LoVo (cell line): ENCODE measurements around the gene TEX36.
"Not testable (repeated sequence)": the region's sequence is repeated elsewhere in the genome, so short reads cannot be mapped to it uniquely, and the experiment has no call there.

Experiments
- DNase-seq: peaks from one replicate; pipeline ENCODE4 v3.0.0-alpha.2; 2016; ENCODE audit warnings: low spot score

TEX36 gene

GRCh38 chr10:125692196-125692595 lies 9.2 kb upstream of the TEX36 start:
- no peak for DNase-seq

DNA sequence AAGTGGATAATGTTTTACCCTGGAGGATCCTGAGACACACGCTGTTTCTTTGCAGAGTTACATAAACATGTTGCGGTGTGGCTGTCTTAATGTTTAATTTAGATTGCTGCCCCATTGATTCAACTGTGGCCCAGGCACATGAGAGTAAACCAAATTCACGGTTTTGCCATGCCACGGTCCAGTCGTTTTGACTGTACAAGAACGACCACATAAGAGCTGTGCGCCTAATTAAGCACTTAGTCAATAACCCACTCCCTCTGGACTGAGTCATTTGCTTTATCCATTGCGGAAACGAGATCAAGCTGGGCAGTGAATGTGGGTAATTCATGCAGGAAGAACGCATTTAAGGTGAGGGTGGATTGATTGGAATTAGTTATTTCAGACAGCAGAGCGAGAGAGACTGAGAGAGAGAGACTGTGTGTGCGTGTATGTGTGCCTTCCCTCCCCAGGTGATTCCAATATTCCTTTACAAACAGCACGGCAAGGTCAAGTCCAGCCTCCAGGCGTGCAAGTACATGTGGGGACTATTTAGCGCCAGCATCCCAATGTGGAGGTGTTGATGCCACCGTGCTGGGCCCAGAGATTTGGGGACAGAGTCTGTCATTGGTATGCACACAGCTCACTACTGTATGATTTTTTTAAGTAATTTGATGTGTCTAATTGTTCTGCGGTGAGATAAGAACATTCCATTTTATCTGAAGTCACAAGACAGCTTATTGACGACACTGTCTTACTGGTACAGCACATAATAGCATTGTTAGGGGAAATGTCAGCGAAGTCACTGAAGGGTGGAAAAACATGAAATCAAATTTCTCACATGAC lies 8.4 kb upstream of the TEX36 start:
- peak; percentile 41 for DNase-seq

GRCh38 chr10:125689955-125690569 lies 7.1 kb upstream of the TEX36 start:
- peak; percentile 7 for DNase-seq

- no peak for DNase-seq
Measured at GRCh38 chr10:125687507-125688185, 4.7 kb upstream of the TEX36 start.

GRCh38 chr10:125684581-125684980 lies 1.6 kb upstream of the TEX36 start:
- no peak for DNase-seq

DNA sequence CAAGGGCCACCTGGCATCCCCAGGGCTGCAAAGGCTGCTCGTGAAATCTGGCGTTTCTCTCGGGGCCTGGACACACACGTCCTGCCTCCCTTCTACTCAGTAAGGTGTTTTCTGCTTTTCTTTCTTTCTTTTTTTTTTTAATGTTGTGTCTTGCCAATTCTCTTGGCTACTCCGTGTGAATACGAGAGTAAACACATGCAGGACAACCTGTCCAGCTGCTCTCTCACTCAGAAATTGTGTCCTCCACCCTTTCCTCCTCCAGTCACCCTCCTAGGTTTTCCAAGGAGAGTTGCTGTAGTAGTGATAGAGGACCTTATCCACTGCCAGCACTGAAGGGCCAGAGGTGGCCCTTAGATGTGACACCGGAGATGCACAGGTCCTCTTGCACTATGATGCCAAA lies 858 bp upstream of the TEX36 start:
- DNase-seq, result no peak

DNA sequence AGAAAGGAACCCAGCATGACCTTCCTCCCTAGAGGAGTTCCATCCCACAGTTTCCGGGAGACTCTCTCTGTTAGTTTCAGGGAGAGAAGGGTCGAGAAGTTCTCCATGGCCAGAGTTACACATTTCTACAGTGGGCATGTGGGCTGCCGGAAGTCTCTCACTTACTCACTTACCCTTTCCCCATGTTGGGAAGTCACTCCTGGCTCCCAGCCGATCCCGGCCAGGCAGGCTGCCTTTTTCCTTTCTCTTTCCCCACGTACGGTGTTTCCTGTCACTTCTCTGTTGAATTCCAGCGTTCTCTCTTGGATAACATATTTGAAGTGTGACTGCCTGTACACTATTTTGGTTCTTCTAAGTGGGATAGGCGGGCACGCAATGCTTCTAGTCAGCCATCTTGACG lies 3.5 kb downstream of the TEX36 start:
- DNase-seq, result no peak

- DNase-seq, result no peak
Measured at GRCh38 chr10:125672884-125673283, 10.1 kb downstream of the TEX36 start.

GRCh38 chr10:125662584-125662983 lies 20.4 kb downstream of the TEX36 start:
- peak; percentile 70 for DNase-seq

- DNase-seq, result peak; percentile 75
Measured at GRCh38 chr10:125661941-125662515, 20.9 kb downstream of the TEX36 start.

DNA sequence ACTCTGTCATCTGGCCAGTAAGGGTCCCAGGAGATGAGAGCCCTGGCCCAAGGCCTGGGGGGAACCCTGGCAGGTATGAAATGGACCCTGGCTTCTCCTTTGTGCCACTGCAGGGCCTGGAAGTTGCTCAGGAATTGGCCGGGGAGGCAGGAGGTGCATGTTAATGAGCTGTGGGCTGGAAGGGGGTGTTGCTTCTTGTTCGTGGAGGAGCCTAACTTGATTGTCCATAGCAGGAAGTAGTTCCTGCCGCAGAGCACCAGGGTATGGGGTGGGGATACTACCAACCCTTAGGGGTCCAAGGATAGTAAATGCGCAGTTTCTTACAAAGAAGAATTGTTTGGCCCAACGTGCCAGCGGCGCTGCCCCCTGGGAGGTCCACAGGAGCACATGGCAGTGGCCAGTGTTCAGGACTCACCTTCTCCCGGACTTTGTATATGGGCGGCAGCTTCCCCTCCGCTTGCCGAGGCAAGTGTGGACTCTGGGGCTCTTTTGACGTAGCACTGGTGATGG lies 21.5 kb downstream of the TEX36 start:
- DNase-seq, result no peak

DNA sequence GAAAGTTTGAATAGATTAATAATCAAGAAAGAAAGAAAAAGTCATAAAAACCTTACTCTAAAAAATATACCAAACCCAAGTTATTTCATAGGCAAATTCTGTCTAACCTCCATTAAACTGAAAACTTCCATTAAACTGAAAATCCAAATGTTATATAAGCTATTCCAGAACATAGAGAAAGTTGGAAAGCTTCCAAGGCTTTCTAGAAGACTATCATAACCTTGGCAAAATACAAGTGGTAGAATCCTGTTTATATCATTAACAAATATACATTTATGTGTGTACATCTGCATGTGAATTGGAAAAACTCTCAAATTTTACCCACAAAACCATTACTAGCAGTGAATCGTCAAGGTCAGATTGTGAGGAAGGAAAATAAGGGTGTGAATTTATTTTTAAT lies 23.9 kb downstream of the TEX36 start:
- no peak for DNase-seq

- no peak for DNase-seq
Measured at GRCh38 chr10:125656523-125656922, 26.4 kb downstream of the TEX36 start.

DNA sequence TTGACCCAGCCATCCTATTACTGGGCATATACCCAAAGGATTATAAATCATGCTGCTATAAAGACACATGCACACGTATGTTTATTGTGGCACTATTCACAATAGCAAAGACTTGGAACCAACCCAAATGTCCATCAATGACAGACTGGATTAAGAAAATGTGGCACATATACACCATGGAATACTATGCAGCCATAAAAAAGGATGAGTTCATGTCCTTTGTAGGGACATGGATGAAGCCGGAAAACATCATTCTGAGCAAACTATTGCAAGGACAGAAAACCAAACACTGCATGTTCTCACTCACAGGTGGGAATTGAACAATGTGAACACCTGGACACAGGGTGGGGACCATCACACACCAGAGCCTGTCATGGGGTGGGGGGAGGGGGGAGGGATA lies 29.9 kb downstream of the TEX36 start:
- not testable (repeated sequence) for DNase-seq

- DNase-seq, result no peak
Measured at GRCh38 chr10:125646311-125646710, 36.7 kb downstream of the TEX36 start.

DNA sequence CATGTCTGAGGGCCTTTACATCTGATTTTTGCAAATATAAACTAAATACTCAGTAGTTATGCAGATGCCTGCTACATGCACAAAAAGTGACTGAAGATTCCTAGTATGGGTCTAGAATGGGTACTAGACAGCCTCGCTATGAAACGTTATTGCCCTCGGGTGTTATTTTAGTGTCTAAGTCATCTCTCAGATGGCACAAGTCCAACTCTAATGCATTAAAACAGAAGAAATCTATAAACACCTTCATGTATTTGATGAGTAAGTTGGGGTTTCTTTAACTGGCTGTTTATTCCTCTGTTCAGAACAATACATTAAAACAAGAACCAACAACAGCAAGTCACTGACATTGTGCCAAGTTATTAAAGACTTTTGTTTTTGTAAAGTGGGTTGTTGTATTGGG lies 41.6 kb downstream of the TEX36 start:
- DNase-seq, result peak; percentile 2

DNA sequence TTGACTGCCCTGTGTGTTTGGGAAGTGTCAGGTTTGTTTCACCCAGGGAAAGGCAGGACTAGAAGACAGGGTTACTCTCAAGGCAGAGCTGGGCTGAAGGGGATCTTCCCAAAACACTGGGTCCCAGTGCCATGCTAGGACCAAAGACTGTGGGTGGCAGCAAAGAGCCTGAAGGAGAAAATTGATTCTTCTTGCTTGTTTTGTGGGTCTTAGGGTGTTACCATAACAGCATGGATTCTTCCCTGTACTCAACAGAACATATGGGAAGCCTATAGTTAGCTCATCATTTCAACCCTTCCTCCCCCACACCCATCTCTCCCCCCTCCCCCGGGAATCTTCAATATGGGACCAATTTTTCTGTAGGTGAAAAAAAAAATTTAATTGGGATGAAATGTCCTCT lies 42.3 kb downstream of the TEX36 start:
- DNase-seq, result no peak

DNA sequence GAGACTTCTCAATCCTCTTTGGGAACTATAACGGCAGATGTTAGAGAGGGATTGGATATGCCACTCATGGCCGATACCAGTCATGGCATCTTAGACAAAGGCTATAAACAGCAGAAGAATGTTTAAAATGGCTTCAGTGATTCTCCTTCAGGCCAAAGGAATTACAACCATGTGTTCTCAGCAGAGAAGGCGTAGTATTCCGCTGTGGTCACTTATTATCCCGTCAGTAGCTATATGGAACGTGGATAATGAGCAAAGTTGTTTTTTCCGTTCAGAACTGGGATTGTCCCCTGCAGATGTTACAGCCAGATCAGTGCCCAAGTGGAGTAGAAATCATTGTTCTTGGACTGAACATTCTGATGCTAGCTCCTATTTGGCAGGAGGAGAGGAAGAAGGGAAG lies 43.1 kb downstream of the TEX36 start:
- no peak for DNase-seq

DNA sequence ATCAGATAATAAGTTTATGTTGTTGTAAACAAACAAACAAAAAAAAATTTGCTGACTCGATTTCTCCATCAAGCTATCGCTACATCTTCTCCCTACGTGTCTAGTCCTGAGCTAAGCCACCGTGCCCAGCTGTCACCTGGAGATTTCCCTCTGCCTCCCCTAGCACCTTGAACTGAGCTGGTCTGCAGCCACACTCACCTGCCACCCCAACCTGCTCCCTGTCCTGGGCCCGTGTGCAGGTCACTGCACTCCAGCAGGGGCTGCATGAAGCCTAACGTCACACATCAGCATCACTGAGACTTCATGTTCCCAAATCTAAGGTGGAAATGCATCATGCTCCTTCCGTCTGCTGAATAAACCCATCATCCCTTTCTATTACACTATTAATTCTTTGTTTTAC lies 44.4 kb downstream of the TEX36 start:
- no peak for DNase-seq

DNA sequence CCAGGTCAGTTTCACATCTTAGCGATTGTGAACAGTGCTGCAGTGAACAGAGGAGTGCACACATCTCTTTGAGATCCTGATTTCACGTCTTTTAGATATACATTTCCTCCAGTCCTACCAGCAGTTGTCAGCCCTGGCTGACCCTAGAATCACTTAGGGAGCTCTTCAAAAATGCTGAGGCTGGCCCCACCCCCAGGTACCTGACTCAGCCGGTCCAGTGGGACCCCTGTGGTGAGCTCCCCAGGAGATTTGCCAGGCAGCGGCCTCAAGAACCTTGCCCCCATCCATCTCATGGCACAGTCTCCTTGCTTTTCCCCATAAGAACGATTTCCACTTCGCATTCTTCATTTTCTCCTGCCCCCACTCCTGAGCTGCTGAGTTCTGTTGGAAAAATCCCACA lies 45.5 kb downstream of the TEX36 start:
- DNase-seq, result no peak

- DNase-seq, result no peak
Measured at GRCh38 chr10:125634606-125635005, 48.4 kb downstream of the TEX36 start.

DNA sequence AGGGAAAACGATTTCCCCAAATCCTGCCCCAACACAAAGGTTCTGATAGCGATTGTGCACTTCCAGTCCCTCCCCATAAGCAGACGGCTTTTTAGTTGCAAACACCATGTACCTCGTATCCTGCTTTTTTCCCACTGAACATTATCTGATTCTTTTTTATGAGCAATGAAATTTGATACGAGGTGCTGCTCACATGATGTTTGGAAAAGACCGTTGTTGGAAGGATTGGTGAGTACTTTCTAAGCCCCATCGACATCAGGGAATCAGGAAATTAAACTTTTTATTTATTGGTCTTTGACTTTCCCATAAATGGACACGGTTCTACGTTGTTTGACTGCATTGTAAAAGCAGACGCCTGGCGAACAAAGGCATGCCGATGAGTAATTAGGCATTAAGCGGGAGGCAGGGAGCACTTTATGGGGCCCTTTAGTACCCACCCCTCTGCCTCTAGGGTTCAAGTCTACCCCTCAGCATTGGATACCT lies 49.4 kb downstream of the TEX36 start:
- peak; percentile 74 for DNase-seq
